ENCODE data around the gene WDSUB1. TPM values are rescaled to one million over a fixed set of nuclear protein-coding genes. Genes with fewer than 3 reads are reported as not detected.

Gene WDSUB1
- total and polyA plus RNA-seq, 9 of the 15 experiments (the other 6 are each of a cell fraction or from before 2014, with no cell fraction given), result 5.2 to 13.7 (median 9.4) TPM

DNA sequence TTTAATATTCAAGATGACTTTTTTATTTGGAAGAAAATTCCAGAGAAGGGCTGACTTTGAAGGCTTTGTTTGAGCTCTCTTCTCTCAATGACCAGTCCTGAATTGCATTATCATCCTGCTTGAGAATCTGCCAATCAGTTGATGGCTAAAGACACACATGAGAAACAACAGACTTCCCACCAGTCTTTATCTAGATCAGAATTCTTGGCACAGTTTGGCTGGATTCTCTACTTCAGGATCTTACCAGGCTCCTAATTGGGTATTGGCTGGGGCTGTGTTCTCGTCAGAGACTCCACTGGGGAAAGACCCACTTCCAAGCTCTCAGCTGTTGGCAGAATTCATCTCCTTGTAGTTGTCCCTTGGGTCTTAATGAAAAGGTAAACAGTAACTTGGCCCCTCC, 86.0 kb downstream of the WDSUB1 start:
- CTCF ChIA-PET (ENCODE audit: low intra/inter-chr PET ratio), result no interaction called here
- TF ChIP-seq SRF (CRISPR knock-in tag; IDR thresholded peaks at IDR 0.05) (no peak), BRF1 (IDR thresholded peaks at IDR 0.05; ENCODE audit: borderline replicate concordance, extremely low read depth, insufficient read length) (no peak), ZNF143 (CRISPR knock-in tag; IDR thresholded peaks at IDR 0.05) (no peak), ZNF134 (CRISPR knock-in tag; conservative IDR thresholded peaks at IDR 0.05) (0 out of 2 replicates have a peak, but pooled peaks have one; percentile 26), NFIC (IDR thresholded peaks at IDR 0.05) (0 out of 2 replicates have a peak, but pooled peaks have one; percentile 27), MBD2 (IDR thresholded peaks at IDR 0.05; ENCODE audit: borderline replicate concordance, low read depth) (no peak), FOXJ2 (tag; IDR thresholded peaks at IDR 0.05) (peak; percentile 72), RBBP5 (IDR thresholded peaks at IDR 0.05; ENCODE audit: borderline replicate concordance, insufficient read depth, low read length, poor library complexity, severe bottlenecking) (no peak), CBX1 (IDR thresholded peaks at IDR 0.05; ENCODE audit: low read depth) (no peak), ZFX (CRISPR knock-in tag; IDR thresholded peaks at IDR 0.05) (no peak), ETS2 (tag; IDR thresholded peaks at IDR 0.05; ENCODE audit: borderline replicate concordance, poor library complexity, severe bottlenecking) (no peak), ARID1B (IDR thresholded peaks at IDR 0.05) (no peak)
- TF ChIP-seq, protein P1, sequence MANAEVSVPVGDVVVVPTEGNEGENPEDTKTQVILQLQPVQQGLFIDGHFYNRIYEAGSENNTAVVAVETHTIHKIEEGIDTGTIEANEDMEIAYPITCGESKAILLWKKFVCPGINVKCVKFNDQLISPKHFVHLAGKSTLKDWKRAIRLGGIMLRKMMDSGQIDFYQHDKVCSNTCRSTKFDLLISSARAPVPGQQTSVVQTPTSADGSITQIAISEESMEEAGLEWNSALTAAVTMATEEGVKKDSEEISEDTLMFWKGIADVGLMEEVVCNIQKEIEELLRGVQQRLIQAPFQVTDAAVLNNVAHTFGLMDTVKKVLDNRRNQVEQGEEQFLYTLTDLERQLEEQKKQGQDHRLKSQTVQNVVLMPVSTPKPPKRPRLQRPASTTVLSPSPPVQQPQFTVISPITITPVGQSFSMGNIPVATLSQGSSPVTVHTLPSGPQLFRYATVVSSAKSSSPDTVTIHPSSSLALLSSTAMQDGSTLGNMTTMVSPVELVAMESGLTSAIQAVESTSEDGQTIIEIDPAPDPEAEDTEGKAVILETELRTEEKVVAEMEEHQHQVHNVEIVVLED (CRISPR knock-in tag; IDR thresholded peaks at IDR 0.05), result no peak
- TF ChIP-seq, protein P2, sequence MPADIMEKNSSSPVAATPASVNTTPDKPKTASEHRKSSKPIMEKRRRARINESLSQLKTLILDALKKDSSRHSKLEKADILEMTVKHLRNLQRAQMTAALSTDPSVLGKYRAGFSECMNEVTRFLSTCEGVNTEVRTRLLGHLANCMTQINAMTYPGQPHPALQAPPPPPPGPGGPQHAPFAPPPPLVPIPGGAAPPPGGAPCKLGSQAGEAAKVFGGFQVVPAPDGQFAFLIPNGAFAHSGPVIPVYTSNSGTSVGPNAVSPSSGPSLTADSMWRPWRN (IDR thresholded peaks at IDR 0.05; ENCODE audit: low read depth), result no peak
- TF ChIP-seq, protein P3, sequence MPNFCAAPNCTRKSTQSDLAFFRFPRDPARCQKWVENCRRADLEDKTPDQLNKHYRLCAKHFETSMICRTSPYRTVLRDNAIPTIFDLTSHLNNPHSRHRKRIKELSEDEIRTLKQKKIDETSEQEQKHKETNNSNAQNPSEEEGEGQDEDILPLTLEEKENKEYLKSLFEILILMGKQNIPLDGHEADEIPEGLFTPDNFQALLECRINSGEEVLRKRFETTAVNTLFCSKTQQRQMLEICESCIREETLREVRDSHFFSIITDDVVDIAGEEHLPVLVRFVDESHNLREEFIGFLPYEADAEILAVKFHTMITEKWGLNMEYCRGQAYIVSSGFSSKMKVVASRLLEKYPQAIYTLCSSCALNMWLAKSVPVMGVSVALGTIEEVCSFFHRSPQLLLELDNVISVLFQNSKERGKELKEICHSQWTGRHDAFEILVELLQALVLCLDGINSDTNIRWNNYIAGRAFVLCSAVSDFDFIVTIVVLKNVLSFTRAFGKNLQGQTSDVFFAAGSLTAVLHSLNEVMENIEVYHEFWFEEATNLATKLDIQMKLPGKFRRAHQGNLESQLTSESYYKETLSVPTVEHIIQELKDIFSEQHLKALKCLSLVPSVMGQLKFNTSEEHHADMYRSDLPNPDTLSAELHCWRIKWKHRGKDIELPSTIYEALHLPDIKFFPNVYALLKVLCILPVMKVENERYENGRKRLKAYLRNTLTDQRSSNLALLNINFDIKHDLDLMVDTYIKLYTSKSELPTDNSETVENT (CRISPR knock-in tag; IDR thresholded peaks at IDR 0.05), result no peak
- TF ChIP-seq, protein P4, sequence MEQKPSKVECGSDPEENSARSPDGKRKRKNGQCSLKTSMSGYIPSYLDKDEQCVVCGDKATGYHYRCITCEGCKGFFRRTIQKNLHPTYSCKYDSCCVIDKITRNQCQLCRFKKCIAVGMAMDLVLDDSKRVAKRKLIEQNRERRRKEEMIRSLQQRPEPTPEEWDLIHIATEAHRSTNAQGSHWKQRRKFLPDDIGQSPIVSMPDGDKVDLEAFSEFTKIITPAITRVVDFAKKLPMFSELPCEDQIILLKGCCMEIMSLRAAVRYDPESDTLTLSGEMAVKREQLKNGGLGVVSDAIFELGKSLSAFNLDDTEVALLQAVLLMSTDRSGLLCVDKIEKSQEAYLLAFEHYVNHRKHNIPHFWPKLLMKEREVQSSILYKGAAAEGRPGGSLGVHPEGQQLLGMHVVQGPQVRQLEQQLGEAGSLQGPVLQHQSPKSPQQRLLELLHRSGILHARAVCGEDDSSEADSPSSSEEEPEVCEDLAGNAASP (IDR thresholded peaks at IDR 0.05), result no peak

More for the DNA sequence above, 86.0 kb downstream of the WDSUB1 start:
- H3K27me3 ChIP-seq (ENCODE audit: control insufficient read depth in 2 of 2, insufficient read depth in 2 of 2, low read length in 2 of 2), result peaks cover 49 to 68% of the 10 kb centered on the region in 2 experiments
- H3K4me1 ChIP-seq (replicated peaks in 1 of 2; ENCODE audit: control insufficient read depth in 2 of 2, insufficient read depth in 2 of 2, low read length in 2 of 2), result peaks cover 0 to 3% of the 10 kb centered on the region in 2 experiments; a peak in 1 of 5 replicates
- H3K36me3 ChIP-seq (ENCODE audit: control insufficient read depth, insufficient read depth, low read length), result no peaks in the 10 kb centered on the region
- no TSS peak for BruUV-seq (replicated peaks)
- no peaks in the 10 kb centered on the region for H4K20me1 ChIP-seq (replicated peaks; ENCODE audit: control insufficient read depth, insufficient read depth, low read length)
- H3K4me2 ChIP-seq (ENCODE audit: insufficient read depth, low read length), result no peak overlapping the region
- intact Hi-C loops (cut with micrococcal nuclease), result no loop called here
- H3K27ac ChIP-seq (ENCODE audit: extremely low read depth, low read depth, low read length), result no peak overlapping the region
- no peak overlapping the region for H3K4me3 ChIP-seq
- no peaks in the 10 kb centered on the region for H3K79me2 ChIP-seq (ENCODE audit: control insufficient read depth, insufficient read depth, low read length)
- 0% methylated on average over 1 of the region's 1 CpG for WGBS (ENCODE audit: insufficient coverage, low coverage, missing lambda C conversion rate)
- ATAC-seq, result no peak
- no peaks in the 10 kb centered on the region for H3K9me1 ChIP-seq (ENCODE audit: control insufficient read depth, insufficient read depth, low read length)
- POLR2A ChIA-PET, result interaction anchor here (1.2 to 2.6 kb wide), 4 partner anchors 9 to 17 kb away, joined by 3 to 12 read pairs (median 4); no protein-coding TSS in a partner anchor
- FAIRE-seq, result no peak
- H3K9me3 ChIP-seq (replicated peaks; ENCODE audit: control insufficient read depth, insufficient read depth, low read depth, low read length), result no peaks in the 10 kb centered on the region
- H2AFZ ChIP-seq (ENCODE audit: low read depth, low read length), result no peak overlapping the region
- in situ Hi-C loops (cut with MboI), result no loop called here
- no peak overlapping the region for H3K9ac ChIP-seq (ENCODE audit: insufficient read depth in 1 of 2, low read depth in 2 of 2, low read length in 2 of 2)
- no peak for DNase-seq (ENCODE audit: extremely low read depth in 1 of 4, low spot score in 3 of 4)

Measured in K562 (cell line).